GM18870 (cell line): Measurements from ENCODE around the gene CPNE9.

Source experiments
- ATAC-seq: cut with Tn5 transposase; IDR thresholded peaks from one replicate; pipeline ENCODE4 v1.9.1; 2021; ENCODE audit warnings: moderate library complexity; ENCODE audit not compliant: unreplicated experiment

The CPNE9 gene

GRCh38 chr3:9703736-9704346 lies at the start of gene CPNE9:
CPNE9 (plus strand) TSS chr3:9703833; CDS start chr3:9703997, 164 bp downstream.
- ATAC-seq, result no peak

- ATAC-seq, result no peak
These were observed 43.8 kb upstream of the CPNE9 start for GRCh38 chr3:9659849-9660248.

GRCh38 chr3:9660972-9661371 lies 42.7 kb upstream of the CPNE9 start:
- ATAC-seq, result no peak

GRCh38 chr3:9664119-9664751 lies 39.4 kb upstream of the CPNE9 start:
- ATAC-seq, result no peak

- no peak for ATAC-seq
These were observed 36.8 kb upstream of the CPNE9 start for GRCh38 chr3:9666704-9667445.

GRCh38 chr3:9669277-9669676 lies 34.4 kb upstream of the CPNE9 start:
- ATAC-seq, result no peak

GRCh38 chr3:9669720-9670432 lies 33.8 kb upstream of the CPNE9 start:
- ATAC-seq, result no peak

GRCh38 chr3:9673082-9673481 lies 30.6 kb upstream of the CPNE9 start:
- no peak for ATAC-seq

- no peak for ATAC-seq
These were observed 29.9 kb upstream of the CPNE9 start for GRCh38 chr3:9673752-9674151.

GRCh38 chr3:9675736-9676290 lies 27.8 kb upstream of the CPNE9 start:
- ATAC-seq, result no peak

- no peak for ATAC-seq
These were observed 26.8 kb upstream of the CPNE9 start for GRCh38 chr3:9676785-9677184.

GRCh38 chr3:9678493-9678892 lies 25.1 kb upstream of the CPNE9 start:
- ATAC-seq, result no peak

GRCh38 chr3:9679476-9680080 lies 24.1 kb upstream of the CPNE9 start:
- no peak for ATAC-seq

GRCh38 chr3:9681011-9681722 lies 22.5 kb upstream of the CPNE9 start:
- ATAC-seq, result no peak

- ATAC-seq, result no peak
These were observed 21.9 kb upstream of the CPNE9 start for GRCh38 chr3:9681723-9682081.

- ATAC-seq, result no peak
These were observed 21.5 kb upstream of the CPNE9 start for GRCh38 chr3:9682096-9682495.

GRCh38 chr3:9683426-9683825 lies 20.2 kb upstream of the CPNE9 start:
- no peak for ATAC-seq

GRCh38 chr3:9685216-9686049 lies 18.2 kb upstream of the CPNE9 start:
- ATAC-seq, result no peak

- ATAC-seq, result no peak
These were observed 17.5 kb upstream of the CPNE9 start for GRCh38 chr3:9686050-9686550.
